Activated T-helper 1 cell treated with anti-CD3 and anti-CD28 coated beads, Interleukin-2, amount 50 U/mL, for 16 hours (primary cell): ENCODE results near the gene SNX33.

Source experiments
- DNase-seq, 2 donors: peaks; one replicate each; pipeline ENCODE4 v3.0.0-alpha.2; 2020; ENCODE audit warnings: low read depth in 1 of 2, low spot score in 1 of 2

Gene SNX33

GRCh38 chr15:75641603-75642002 lies 6.1 kb upstream of the SNX33 start:
- DNase-seq = no peak

GRCh38 chr15:75644376-75644775 lies 3.3 kb upstream of the SNX33 start:
- no peak for DNase-seq

GRCh38 chr15:75646112-75646943 lies 1.4 kb upstream of the SNX33 start:
- no peak for DNase-seq

- no peak for DNase-seq
These were observed 758 bp upstream of the SNX33 start for GRCh38 chr15:75646944-75647364.

- no peak for DNase-seq
These were observed 666 bp downstream of the SNX33 start for GRCh38 chr15:75648156-75649000.

- no peak for DNase-seq
These were observed 1.5 kb downstream of the SNX33 start for GRCh38 chr15:75649045-75649761.

GRCh38 chr15:75649848-75650247 lies 2.1 kb downstream of the SNX33 start:
- DNase-seq = no peak

- no peak for DNase-seq
These were observed 3.4 kb downstream of the SNX33 start for GRCh38 chr15:75650908-75651809.

GRCh38 chr15:75651810-75652543 lies 4.3 kb downstream of the SNX33 start:
- DNase-seq = no peak

- no peak for DNase-seq
These were observed 5.7 kb downstream of the SNX33 start for GRCh38 chr15:75653347-75653913.

GRCh38 chr15:75654201-75654907 lies 6.6 kb downstream of the SNX33 start:
- DNase-seq = no peak

GRCh38 chr15:75655931-75656330 lies 8.2 kb downstream of the SNX33 start:
- DNase-seq = no peak

GRCh38 chr15:75656331-75656730 lies 8.6 kb downstream of the SNX33 start:
- no peak for DNase-seq

GRCh38 chr15:75656813-75657212 lies 9.1 kb downstream of the SNX33 start:
- no peak for DNase-seq

GRCh38 chr15:75659141-75659771 lies 11.5 kb downstream of the SNX33 start:
- DNase-seq = no peak

- DNase-seq = no peak
These were observed 12.4 kb downstream of the SNX33 start for GRCh38 chr15:75659928-75660645.

GRCh38 chr15:75661100-75661755 lies 13.5 kb downstream of the SNX33 start:
- no peak for DNase-seq
